Lower leg skin (tissue), 4 donors: ENCODE data around the gene AFF1. TPM values are rescaled to one million over a fixed set of nuclear protein-coding genes. Genes with fewer than 3 reads are reported as not detected.
"Not testable (repeated sequence)": the region's sequence is repeated elsewhere in the genome, so short reads cannot be mapped to it uniquely, and the experiment has no call there.

Source experiments
- DNase-seq, 2 donors: peaks; one replicate each; pipeline ENCODE4 v3.0.0-alpha.2; 2019; ENCODE audit warnings: low spot score in 2 of 2
- H3K4me3 ChIP-seq: fragments of 200-600 bp; sonication (generic); 2 replicates; pipeline ENCODE4 v1.5.1; 2017; ENCODE audit warnings: mild to moderate bottlenecking, low read depth; ENCODE audit not compliant: poor library complexity, severe bottlenecking
- CTCF ChIP-seq, 3 donors: fragments of 450-650 bp; IDR thresholded peaks; one replicate each; pipeline ENCODE4 v1.5.1; 2016; ENCODE audit warnings: antibody characterized with exemption in 3 of 3, mild to moderate bottlenecking in 3 of 3, moderate library complexity in 2 of 3
- POLR2A ChIP-seq, 2 donors: fragments of 450-650 bp; IDR thresholded peaks; one replicate each; pipeline ENCODE4 v1.6.1; 2016 to 2017; ENCODE audit warnings: antibody characterized with exemption in 2 of 2, mild to moderate bottlenecking in 1 of 2, moderate library complexity in 1 of 2
- WGBS, 2 donors: methylation state at CpG; one replicate each; pipeline ENCODE4 v1.1.5; 2018; 5-methylcytosine and 5-hydroxymethylcytosine counted together
- intact Hi-C: fragments of 100-400 bp; cut with DNase I; formaldehyde crosslinking; loops from one replicate; pipeline ENCODE4 v1.15.0; 2023; ENCODE audit warnings: low total_unique reads
- total RNA-seq, 4 donors: library from RNA; depleted of rRNA; stranded (reverse); fragments of >200 nt; gene quantifications; one replicate each; pipeline ENCODE4 v1.1.0, GENCODE V29; 2016

The AFF1 gene
- total RNA-seq, 4 donors from 2014 or later, result 58.1 to 107 (median 71.2) TPM

- DNase-seq, result no peak
- H3K4me3 ChIP-seq, result no peak overlapping the region
- TF ChIP-seq POLR2A (IDR thresholded peaks at IDR 0.05) (no peak), CTCF (IDR thresholded peaks at IDR 0.05) (no peak)
- WGBS, 2 donors, result 85 to 86% methylated on average over 1 of the region's 1 CpG
- intact Hi-C loops, result no loop called here
Measured at GRCh38 chr4:87010192-87010591, 75.4 kb downstream of the AFF1 start.

GRCh38 chr4:87011340-87012034 lies 76.7 kb downstream of the AFF1 start:
- no peak overlapping the region for H3K4me3 ChIP-seq
- TF ChIP-seq CTCF (IDR thresholded peaks at IDR 0.05), result no peak
- TF ChIP-seq POLR2A (IDR thresholded peaks at IDR 0.05), result no peak
- WGBS, 2 donors, result 25 to 29% methylated on average over 5 of the region's 5 CpGs
- intact Hi-C loops, result no loop called here
- peak in 1 of 2 donors; percentile 52 for DNase-seq

GRCh38 chr4:87012265-87012953 lies 77.6 kb downstream of the AFF1 start:
- no peak for DNase-seq
- intact Hi-C loops, result no loop called here
- TF ChIP-seq CTCF (IDR thresholded peaks at IDR 0.05) (no peak), POLR2A (IDR thresholded peaks at IDR 0.05) (no peak)

GRCh38 chr4:87012954-87013308 lies 78.1 kb downstream of the AFF1 start:
- intact Hi-C loops, DNase-seq, H3K4me3 ChIP-seq: not testable (repeated sequence)
- WGBS, 2 donors, result 71% methylated on average over 9 of the region's 9 CpGs

More at GRCh38 chr4:87012265-87012953, 77.6 kb downstream of the AFF1 start:
- 55 to 59% methylated on average over 4 of the region's 4 CpGs for WGBS, 2 donors
- H3K4me3 ChIP-seq, result no peak overlapping the region

GRCh38 chr4:87014284-87014782 lies 79.5 kb downstream of the AFF1 start:
- intact Hi-C loops, result no loop called here
- H3K4me3 ChIP-seq, result no peak overlapping the region
- TF ChIP-seq CTCF (IDR thresholded peaks at IDR 0.05), result no peak
- TF ChIP-seq POLR2A (IDR thresholded peaks at IDR 0.05), result no peak
- no peak for DNase-seq
- WGBS, 2 donors, result 28 to 34% methylated on average over 2 of the region's 2 CpGs

- intact Hi-C loops, result no loop called here
Measured at GRCh38 chr4:87015416-87015815, 80.6 kb downstream of the AFF1 start.

More at GRCh38 chr4:87015416-87015815, 80.6 kb downstream of the AFF1 start:
- no peak overlapping the region for H3K4me3 ChIP-seq
- WGBS, 2 donors, result 22 to 34% methylated on average over 1 of the region's 1 CpG
- TF ChIP-seq POLR2A (IDR thresholded peaks at IDR 0.05) (no peak), CTCF (IDR thresholded peaks at IDR 0.05) (no peak)
- no peak for DNase-seq
